NK-92 (cell line): ENCODE measurements around the gene GARNL3.

Source experiments
- DNase-seq: peaks from one replicate; lab custom pipeline; 2025; ENCODE audit not compliant: unreplicated experiment; lab: John Stamatoyannopoulos, UW

Gene GARNL3, protein sequence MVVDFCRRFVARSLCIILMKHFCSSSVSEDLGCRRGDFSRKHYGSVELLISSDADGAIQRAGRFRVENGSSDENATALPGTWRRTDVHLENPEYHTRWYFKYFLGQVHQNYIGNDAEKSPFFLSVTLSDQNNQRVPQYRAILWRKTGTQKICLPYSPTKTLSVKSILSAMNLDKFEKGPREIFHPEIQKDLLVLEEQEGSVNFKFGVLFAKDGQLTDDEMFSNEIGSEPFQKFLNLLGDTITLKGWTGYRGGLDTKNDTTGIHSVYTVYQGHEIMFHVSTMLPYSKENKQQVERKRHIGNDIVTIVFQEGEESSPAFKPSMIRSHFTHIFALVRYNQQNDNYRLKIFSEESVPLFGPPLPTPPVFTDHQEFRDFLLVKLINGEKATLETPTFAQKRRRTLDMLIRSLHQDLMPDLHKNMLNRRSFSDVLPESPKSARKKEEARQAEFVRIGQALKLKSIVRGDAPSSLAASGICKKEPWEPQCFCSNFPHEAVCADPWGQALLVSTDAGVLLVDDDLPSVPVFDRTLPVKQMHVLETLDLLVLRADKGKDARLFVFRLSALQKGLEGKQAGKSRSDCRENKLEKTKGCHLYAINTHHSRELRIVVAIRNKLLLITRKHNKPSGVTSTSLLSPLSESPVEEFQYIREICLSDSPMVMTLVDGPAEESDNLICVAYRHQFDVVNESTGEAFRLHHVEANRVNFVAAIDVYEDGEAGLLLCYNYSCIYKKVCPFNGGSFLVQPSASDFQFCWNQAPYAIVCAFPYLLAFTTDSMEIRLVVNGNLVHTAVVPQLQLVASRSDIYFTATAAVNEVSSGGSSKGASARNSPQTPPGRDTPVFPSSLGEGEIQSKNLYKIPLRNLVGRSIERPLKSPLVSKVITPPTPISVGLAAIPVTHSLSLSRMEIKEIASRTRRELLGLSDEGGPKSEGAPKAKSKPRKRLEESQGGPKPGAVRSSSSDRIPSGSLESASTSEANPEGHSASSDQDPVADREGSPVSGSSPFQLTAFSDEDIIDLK

GRCh38 chr9:127264462-127265219 lies at the start of gene GARNL3:
Gene GARNL3 (plus strand): TSS chr9:127264774. CDS start chr9:127264878, 104 bp downstream.
- DNase-seq = no peak

DNA sequence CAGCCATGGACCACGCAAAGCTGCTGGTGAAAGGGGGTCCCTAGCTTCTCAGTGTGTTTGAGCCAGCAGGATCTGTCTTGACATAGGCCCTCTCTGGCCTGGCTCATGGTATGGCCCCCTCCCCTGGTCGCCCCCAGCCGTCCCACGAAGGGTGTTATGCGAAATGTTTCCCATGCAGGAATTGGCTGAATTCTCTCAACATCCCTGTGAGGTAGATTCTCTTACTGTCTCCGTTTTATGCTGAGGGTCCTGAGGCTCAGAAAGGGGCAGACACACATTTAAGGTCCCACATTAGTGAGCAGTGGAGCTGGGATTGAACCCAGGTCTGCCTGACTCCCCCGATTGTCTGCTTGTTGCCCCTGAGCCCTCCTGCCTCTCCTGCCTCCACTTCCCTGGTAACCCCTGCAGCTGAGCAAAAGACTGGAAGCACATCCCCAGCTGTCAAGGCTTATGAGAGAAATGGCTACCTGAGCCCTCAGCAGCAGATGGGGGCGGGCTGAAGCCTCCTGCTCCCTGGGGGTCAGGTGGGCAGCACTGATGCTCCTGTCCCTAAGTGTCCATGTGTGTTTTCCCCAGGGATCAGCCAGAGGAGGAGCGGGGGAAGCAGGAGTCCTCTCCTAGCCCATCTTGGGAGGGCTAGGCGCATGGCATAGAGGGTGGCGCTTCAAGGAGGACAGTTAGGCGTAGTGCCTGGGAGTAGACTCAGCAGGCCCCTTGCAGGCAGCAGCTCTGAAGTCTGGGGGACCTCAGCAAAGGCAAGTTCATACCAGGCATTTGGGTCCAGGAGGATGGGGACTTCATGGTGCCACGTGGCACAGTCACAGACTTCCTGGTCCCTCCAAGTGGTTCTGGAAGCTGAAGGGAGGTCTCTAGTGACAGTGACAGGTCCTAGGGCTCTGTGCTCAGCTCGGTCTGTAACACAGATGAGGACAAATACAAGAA lies 49.0 kb upstream of the GARNL3 start:
- no peak for DNase-seq

GRCh38 chr9:127216210-127216887 lies 48.2 kb upstream of the GARNL3 start:
- DNase-seq = no peak

GRCh38 chr9:127216888-127217217 lies 47.7 kb upstream of the GARNL3 start:
- no peak for DNase-seq

- DNase-seq = no peak
Measured at GRCh38 chr9:127218818-127219217, 45.8 kb upstream of the GARNL3 start.

GRCh38 chr9:127219520-127219919 lies 45.1 kb upstream of the GARNL3 start:
- DNase-seq = no peak

DNA sequence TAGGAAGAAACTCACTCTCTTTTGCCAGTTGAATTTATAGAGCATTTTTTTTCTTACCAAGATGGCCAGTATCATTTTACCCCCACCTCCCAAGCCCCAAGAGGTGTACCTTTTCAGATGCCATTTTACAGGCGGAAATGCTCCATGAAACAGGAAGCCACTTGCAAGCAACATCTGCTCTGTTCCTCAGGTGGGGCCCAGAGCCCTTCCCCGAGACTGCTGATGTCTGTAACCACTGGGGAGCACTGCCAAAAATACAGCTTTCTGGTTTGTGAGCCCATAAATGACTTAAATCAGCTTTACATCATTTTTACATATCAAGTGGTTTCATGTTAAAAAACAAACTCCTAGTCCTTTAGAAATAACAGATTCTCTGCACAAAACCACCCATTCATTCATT lies 42.9 kb upstream of the GARNL3 start:
- no peak for DNase-seq

- no peak for DNase-seq
Measured at GRCh38 chr9:127222388-127223095, 42.0 kb upstream of the GARNL3 start.

DNA sequence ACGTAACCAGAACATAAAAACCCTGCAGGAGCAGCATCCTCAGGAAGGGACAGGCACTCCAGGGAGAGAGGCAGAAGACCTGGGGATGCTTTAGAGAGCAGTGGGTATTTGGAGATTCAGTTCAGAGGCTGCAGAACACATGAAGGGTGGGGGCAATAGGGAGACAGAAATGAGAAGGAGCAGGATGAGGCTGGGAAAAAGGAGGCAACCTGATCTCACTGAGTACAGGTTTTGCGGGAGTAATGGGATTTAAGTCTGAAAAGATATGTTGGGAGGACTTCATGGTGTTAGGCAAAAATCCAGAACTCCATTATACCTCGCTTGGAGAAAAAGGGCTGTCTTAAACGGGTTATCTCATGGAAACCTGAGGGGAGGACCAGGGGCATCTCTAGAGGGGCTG lies 41.3 kb upstream of the GARNL3 start:
- DNase-seq = no peak

GRCh38 chr9:127223810-127224177 lies 40.8 kb upstream of the GARNL3 start:
- no peak for DNase-seq

DNA sequence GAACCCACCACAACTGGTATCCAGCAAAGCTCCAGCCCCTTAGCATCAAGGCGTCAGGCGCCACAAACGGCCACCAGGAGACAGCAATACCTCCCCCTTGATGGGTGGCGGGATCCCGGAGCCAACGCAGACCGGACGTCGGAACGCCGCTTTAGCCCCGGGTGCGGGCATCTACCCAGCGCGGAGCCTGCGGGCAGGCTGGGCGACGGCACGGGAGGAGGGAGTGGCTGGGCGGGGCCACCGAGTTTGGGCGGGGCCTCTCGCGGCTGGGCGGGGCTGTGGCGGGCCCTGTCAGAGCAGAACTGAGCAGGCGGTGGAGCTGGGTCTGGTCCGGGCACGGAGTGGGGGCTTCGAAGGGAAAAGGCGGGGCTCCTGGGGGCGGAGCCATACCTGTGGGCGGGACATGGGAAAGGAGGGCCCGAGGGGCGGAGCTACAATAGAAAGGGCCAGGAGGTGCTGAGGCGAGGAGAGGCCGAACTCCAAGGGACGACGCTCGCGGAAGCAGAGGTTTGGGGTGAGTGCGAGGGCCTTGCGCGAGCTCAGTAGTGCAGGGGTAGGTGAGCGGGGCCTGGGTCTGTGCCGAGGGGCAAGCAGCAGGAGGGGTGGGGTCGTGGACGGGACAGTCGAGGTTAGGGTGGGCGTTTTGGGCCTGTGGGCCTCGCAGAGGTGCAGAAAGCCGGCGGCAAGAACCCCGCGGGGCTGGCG lies 40.2 kb upstream of the GARNL3 start:
- peak; percentile 8 for DNase-seq

- peak; percentile 6 for DNase-seq
Measured at GRCh38 chr9:127224883-127225739, 39.5 kb upstream of the GARNL3 start.

- DNase-seq = no peak
Measured at GRCh38 chr9:127225801-127226625, 38.6 kb upstream of the GARNL3 start.

DNA sequence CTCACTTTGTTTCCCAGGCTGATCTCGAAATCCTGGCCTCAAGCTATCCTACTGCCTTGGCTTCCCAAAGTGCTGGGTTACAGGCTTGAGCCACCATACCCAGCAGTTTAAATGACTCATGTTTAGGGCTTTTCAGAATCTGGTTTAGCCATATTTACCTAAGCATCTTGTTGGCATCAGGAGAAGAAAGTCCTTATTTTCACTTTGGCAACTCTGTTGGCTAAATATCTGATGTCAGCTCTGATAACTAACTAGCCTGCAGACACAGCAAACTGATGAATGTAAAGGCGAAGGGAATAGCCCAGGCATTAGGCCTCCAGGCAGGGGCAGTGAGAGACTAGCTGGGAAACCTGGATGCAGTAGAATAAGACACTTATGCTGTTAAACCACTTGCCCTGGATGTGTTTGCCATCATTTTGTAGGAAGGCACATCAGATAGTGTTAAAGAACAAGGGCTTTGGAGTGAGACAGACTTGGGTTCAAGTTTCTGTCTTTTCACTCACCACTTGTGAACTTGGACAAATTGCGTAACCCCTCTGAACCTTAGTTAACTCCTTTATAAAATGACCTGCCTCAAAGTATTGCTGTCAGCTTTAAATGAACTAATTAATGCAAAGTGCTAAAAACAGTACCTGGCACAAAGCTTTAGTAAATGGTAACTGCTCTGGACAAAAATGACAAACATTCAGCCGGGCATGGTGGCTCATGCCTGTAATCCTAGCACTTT lies 34.7 kb upstream of the GARNL3 start:
- no peak for DNase-seq

DNA sequence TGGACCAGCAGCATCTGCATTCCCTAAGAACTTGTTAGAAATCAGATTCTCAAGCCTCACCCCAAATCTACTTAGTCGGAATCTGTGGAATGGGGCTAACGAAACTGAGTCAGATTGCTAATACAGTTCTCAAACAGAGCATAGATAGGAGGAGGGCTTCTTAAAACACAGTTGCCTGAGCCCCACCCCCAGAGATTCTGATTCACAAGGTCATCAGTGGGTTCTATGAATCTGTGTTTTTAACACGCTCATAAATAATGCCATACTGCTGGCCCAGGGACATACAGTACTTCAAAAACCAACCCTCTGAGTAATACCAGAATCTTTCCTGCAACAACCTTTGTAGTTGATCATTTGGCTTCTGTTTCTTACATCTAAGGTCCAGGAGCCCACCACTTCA lies 32.9 kb upstream of the GARNL3 start:
- no peak for DNase-seq
